HG03342 (cell line): ENCODE data around the gene CERS3.

Experiments
- ATAC-seq: cut with Tn5 transposase; IDR thresholded peaks from one replicate; pipeline ENCODE4 v1.9.1; 2021; ENCODE audit warnings: mild to moderate bottlenecking, moderate library complexity; ENCODE audit not compliant: unreplicated experiment

CERS3 gene

GRCh38 chr15:100531204-100531603, 2.5 kb upstream of the CERS3 start:
- no peak for ATAC-seq

- ATAC-seq = no peak
Observed at GRCh38 chr15:100529556-100529955, 806 bp upstream of the CERS3 start.

GRCh38 chr15:100526027-100526481, 2.7 kb downstream of the CERS3 start:
- no peak for ATAC-seq

DNA sequence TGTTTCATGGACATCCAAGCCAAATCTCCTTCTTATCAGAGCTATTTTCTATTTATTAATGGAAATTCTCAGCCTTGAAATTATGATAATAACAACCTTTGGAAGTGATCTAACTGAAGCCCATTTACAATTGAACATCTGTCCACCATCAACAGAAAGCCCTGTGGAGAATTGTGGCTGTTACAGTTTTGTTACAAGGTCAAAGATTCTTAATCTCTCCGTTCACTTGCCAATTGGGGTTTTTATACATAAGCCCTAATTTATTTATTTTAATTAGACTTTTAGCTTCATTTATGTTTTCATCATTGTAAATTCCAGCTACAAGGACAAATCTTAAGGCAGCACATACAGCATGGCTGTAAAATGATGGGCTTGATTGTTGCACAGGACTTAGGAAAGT, 3.3 kb downstream of the CERS3 start:
- no peak for ATAC-seq

DNA sequence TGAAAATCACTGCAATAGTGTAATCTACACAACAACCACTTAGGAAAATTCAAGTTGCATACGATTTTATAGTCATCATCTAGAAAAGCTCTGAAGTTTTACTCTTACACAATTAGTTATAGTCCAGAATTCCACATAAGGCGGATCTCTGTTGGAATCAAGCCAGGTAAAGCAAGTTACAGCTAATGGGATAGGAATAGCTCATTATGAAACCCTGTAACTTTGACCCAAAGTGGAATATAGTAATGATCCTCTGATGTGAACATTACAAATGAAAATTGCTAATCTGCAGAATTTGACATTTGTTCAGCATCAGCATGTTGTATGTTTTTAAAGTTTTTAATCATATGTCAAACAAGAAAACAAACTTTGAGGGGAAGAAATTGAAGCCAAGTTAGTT, 4.4 kb downstream of the CERS3 start:
- no peak for ATAC-seq

- no peak for ATAC-seq
Observed at GRCh38 chr15:100521907-100522306, 6.8 kb downstream of the CERS3 start.

GRCh38 chr15:100520132-100520921, 8.4 kb downstream of the CERS3 start:
- no peak for ATAC-seq

GRCh38 chr15:100517846-100518245, 10.9 kb downstream of the CERS3 start:
- ATAC-seq = no peak

GRCh38 chr15:100516643-100517512, 11.9 kb downstream of the CERS3 start:
- ATAC-seq = no peak

DNA sequence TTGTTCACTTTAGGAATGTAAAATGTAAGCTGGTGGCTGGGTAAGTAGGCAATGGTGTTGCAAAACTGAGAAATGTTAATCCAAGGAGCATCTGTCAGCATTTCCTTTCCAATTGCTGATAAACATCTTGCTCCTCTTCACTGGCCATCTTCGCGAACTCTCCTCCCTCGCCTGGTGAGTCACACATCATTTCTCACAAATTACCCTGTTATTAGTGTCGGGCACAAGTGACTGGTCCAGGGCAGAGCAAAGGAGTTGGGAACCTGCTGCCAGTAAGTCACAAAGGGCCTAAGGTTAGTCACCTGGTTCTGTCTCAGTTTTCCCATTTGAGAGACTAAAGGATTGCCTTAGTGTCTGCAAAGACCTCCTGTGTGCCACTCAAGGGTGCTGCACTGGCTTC, 13.0 kb downstream of the CERS3 start:
- no peak for ATAC-seq

DNA sequence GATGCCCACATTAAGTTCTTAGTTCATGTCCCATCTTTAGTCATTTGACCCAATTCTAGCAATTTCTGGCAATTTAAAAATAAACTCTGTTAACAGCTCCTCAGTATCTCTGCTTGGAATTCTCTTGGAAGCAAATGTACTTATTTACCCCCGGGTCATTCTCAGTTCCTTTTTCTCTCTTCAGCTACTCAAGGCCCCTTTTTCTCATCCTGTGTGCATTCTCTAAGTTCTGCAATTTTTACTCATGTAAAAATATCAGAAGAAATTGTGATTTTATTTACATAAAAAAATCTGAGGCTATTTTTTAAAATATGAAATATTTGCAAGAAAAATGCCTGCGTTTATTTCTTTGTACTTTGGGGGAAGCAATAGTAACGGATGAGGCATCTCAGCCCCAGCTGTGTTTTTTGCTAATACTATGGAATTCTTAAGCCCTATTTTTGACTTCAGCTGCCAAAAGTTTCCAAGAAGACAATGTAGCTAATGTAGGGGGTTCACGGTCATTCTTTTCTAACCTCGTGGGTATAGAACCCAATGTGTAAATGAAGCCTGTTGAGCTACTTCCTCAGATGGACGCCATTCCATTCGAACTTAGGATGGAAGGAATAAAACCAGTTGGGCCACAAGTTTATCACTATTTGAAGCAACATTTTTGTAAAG, 20.0 kb downstream of the CERS3 start:
- no peak for ATAC-seq

GRCh38 chr15:100502651-100503050, 26.1 kb downstream of the CERS3 start:
- no peak for ATAC-seq

GRCh38 chr15:100501117-100501516, 27.6 kb downstream of the CERS3 start:
- ATAC-seq = no peak

DNA sequence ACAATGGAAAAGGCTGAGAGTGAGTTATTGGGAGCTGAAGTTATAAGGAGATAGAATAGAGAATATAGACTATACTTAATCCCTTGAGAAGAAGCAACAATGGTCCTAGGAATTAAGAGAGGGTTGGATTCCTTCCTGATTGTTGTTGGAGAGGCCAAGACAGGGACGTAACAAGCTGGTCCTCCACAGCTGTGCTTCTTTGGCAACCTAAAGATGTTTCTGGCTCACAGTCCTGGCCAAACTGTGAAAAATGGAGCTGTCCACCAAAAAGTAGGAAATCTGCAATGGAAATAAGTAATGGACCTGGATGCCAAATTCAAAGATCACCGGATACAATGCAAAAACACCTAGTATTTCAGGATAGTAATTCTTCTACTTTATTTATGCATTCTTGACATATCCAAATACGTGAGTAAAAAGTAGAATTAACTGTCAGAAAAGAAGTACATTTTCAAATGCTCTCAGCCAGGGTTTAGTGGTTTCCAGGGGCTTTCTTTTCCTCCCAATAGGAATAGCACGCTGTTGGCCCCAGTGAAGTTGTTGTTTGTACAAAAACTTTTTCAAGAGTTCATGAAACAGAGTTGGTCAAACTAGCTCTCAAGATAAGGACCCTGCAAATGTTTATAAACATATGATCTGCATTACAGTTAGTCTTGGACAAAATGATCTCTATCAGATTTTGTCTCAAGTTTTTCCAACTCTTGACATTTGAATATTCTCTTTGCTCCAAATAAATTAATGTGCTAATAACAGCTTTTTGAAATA, 28.3 kb downstream of the CERS3 start:
- ATAC-seq = no peak

DNA sequence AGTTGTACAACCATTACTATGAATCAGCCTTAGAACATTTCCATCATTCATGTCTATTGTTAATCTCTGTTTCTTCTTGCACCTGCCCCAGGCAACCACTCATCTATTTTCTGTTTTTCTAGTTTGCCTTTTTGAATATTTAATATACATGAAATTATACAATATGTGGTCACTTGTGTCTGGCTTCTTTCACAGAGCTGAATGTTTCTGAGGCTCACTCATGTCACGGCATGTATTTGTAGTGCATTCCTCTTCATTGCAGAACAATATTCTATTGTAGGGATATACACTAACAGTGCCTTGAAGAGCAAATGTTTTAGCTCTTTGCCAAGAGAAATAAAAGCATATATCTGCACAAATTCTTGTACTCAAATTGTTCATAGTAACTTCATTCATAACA, 32.9 kb downstream of the CERS3 start:
- ATAC-seq = no peak

DNA sequence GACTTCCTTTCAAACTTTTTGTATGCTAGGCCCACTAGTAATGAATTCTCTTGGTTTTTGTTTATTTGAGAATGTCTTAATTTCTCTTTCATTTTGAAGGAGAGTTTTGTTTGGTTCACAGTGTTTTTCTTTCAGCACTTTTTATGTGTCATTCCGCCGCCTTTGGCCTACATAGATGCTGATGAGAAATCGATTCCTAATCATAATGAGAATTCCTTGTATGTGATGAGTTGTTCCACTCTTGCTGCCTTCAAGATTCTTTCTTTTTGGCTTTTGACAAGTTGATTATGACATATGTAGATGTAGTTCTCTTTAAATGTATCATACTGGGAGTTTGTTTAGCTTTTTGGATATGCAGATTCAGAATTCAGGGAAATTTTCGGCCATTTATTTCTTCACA, 35.5 kb downstream of the CERS3 start:
- no peak for ATAC-seq

GRCh38 chr15:100484443-100484842, 44.3 kb downstream of the CERS3 start:
- no peak for ATAC-seq

DNA sequence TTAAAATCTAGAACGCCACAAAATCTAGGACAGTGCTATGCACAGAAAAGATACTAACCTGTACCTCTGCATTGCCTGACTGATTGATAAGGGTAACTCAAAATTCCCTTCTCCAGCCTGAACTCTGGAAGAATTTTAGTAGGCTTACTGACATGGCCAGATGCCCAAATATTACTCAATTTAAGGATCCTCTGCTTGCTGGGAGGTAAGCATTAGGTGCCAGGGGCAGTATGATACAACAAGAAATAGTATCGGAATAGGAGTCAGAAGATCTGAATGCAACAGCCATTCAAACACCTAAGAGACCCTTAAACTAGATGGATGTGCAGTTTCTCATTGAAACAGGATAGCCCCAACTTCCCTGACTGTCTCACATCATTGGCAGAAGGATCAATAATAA, 45.4 kb downstream of the CERS3 start:
- no peak for ATAC-seq

DNA sequence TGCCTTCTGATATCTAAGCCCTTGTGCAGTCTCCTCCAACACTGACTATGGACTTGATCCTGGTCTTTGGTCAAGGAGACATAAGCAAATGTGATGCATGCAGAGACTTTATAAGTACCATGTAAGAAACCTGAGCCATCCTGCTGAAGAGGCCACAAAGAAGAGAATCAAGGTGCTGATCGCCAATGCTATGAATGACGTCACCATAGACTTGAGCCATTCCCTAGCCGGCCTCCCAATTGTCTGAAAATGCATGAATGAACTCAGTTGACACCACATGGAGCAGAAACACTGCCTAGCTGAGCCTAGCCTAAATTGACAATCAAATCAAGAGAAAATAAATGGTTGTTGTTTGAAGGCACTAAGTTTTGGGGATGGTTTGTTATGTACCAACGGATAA, 51.9 kb downstream of the CERS3 start:
- no peak for ATAC-seq

GRCh38 chr15:100472736-100473135, 56.0 kb downstream of the CERS3 start:
- no peak for ATAC-seq

- no peak for ATAC-seq
Observed at GRCh38 chr15:100471933-100472332, 56.8 kb downstream of the CERS3 start.
